COR-L47 (cell line): ENCODE measurements around the gene FRMPD1.
"Not testable (repeated sequence)": the region's sequence is repeated elsewhere in the genome, so short reads cannot be mapped to it uniquely, and the experiment has no call there.

Experiments
- DNase-seq: peaks from one replicate; lab custom pipeline; 2025; lab: John Stamatoyannopoulos, UW

Gene FRMPD1, protein sequence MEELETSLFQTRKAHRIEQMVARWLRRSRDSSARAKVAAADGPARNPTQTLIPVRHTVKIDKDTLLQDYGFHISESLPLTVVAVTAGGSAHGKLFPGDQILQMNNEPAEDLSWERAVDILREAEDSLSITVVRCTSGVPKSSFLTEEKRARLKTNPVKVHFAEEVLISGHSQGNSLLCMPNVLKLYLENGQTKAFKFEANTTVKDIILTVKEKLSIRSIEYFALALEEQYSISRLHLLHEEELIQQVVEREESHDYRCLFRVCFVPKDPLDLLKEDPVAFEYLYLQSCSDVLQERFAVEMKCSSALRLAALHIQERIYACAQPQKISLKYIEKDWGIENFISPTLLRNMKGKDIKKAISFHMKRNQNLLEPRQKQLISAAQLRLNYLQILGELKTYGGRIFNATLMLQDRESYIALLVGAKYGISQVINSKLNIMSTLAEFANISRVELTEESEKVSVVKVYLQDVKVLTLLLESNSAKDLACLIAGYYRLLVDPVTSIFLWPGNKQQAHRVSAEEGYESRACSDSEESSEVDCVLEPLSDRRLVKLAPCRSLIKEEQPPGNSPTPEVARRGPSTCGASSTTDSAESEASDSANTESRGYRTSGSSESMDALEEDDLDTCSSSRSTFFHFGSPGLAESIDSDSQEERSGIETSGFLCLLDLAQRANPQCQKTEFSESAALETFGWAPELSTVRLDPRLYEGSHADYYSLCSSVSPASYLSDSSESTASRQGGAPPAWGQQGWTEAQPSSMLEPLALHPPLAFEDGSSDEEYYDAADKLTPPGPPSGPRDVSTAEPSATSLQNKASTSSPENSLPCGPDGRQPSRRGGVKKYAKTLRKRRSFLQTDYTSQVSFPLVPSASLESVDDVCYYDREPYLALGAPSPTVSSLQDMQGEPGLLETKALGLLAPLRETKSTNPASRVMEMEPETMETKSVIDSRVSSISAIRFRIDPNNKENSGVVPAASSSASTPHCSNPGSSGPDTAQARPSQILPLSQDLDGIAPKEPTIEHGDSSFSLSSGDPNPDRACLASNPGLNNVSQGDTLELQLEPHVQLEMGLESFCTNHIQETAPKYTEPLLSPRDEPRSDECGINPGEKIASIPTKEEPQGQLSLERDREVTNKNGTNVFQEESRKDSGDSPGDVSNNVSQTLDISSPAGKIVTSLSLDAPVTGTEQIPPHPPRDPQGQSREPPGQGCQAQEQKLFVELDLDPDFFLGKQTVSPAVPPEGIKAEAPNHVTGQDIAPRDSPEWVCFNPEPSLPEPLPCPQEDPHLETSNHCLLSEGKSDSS (N-terminal part only)

DNA sequence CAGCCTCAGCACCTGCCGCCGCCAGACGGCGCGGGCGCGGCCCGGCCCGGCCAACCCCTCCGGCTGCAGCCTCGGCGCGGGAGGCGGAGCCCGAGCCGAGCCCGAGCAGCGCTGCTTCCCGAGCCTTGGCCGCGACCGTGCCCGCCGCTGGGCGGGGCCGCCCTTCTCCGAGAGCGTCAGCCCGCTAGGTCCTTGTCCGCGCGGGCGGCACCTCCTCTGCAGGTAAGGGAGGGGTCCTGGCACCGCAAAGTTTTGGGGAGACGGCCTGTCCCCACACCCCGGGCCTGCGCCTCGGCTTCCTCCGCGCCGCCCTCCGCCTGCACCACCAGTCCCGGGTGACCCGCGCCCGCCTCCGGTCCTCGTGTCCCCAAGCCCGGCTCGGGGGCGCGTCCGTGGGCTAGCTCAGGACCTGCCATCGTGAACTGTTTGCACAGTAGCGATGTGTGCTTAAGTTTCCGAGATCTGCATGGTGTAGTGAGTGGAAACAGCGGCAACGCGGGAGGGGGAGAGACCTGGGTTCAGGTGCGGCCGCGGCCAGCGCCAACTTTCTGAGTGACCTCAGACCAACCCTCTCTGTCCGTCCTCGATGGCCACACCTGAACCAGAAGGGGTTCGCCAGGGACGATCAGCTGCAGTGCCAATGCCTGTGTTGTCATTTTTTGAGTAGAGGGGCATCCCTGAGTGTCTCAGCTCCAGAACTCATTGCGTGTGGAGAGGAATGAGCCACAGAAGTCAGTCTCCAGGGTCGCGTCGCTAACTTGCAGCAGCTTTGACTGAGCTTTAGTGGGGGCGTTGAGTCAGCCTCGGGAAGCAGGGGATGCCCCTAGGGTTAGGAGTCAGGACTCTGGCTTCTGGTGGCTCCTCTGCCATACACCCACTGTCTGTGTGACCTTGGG is at the start of gene FRMPD1:
TSS of gene FRMPD1 (plus strand) at position 82 of the 896 bp plus-strand sequence. CDS start 41,688 bp downstream, outside the sequence.
- peak; percentile 70 for DNase-seq

DNA sequence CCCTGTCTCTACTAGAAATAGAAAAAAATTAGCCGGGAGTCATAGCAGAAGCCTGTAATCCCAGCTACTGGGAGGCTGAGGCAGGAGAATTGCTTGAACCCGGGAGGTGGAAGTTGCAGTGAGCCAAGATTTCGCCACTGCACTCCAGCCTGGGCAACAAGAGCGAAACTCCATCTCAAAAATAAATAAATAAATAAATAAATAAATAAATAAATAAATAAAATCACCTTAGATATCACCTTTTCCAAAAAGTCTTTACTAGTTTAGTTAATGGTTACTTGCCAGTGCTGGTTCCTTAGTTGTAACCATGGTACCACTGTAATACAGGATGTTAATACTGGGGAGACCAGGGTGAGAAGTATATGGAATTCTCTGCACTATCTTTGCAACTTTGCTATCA is 48.7 kb upstream of the FRMPD1 start:
- DNase-seq = not testable (repeated sequence)

DNA sequence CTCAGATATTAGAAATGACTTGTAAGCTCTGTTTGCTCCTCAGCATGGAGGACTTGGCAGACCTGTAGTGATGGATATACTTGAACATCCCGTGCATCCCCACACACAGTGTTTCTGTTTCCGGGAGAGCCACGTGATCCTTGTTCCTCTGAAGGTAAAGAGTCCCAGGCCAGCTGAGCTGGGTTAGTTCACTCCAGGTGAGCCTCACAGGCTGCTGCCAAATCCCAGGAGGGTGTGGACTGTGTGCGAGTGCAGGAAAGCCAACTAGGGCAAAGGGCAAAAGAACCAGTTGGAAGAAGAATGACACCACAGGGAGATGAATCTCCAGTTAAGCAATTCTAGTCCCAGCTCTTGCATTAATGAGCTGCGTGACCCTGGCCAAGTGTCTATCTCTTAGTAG is 47.9 kb upstream of the FRMPD1 start:
- no peak for DNase-seq

GRCh38 chr9:37604296-37604695 is 46.5 kb upstream of the FRMPD1 start:
- DNase-seq = no peak

DNA sequence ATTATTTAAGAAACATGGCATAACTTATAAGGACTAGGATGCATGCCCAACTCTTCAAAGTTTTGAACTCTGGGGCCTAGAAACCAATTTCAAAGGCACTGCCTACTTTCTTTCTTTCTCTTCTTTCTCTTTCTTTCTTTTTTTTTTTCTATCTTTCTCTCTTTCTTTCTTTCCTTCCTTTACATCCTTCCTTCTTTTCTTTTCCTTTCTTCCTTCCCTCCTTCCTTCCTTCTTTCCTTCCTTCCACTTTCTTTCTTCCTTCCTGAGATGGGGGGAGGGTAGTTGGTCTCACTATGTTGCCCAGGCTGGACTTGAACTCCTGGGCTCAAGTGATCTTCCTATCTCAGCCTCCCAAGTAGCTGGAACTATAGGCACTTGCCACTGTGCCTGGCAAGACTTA is 42.5 kb upstream of the FRMPD1 start:
- DNase-seq = no peak

- DNase-seq = no peak
These were observed 40.9 kb upstream of the FRMPD1 start for GRCh38 chr9:37609735-37610397.

- DNase-seq = no peak
These were observed 39.7 kb upstream of the FRMPD1 start for GRCh38 chr9:37611014-37611413.

DNA sequence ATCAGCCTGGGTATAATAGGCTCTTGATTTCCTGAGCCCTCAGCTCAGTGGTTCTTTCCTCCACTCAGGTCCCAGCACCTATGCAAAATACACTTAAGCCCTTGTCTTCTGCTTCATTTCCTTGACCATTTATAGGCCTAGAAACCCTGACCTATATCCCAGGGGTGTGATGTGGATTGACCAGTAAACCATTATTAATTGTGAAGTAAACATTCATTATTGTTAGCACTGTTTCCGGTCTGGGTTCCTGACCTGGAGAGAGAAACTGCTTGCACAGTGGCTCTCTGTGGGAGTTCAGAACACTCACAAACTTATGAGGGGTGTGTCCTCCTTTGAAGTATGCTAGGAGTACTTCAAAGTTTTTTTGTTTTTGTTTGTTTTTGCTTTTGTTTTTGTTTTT is 38.8 kb upstream of the FRMPD1 start:
- DNase-seq = no peak

DNA sequence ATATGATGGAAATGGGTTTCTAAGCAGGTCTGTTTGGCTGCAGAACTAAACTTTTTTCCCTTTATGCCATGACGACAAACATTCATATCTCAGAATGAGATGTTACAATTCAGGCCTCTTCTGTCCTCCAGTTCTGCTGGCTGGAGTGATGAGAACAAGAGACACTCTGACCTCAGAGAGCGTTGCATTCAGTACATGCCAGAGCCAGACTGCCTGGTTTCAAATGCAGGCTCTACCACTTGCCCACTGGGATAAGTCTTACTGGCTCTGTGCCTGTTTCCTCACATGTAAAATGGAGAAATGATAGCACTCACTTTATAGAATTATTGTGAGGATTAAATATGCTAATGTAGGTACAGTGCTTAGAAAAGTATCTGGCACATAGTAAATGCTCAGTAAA is 33.6 kb upstream of the FRMPD1 start:
- DNase-seq = no peak

DNA sequence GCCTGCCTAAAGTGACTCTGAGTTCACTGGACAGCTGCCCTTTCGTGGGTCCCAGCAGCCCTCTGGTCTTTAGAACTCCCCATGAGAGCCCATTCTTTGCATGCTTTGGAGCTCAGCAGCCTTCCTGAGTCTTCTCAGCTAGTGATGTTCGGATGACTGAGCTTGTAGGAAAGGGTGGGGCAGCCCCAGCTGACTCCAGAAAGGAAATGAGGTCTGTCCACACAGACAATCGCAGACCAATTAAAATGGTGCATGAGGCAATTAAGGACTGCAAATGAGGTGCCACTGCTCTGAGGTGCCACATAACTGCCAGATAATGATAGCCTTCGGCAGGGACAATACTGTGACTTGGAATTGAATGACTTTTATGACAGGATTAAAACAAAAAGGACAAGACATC is 32.9 kb upstream of the FRMPD1 start:
- DNase-seq = peak; percentile 90

GRCh38 chr9:37618817-37619216 is 31.9 kb upstream of the FRMPD1 start:
- DNase-seq = no peak

DNA sequence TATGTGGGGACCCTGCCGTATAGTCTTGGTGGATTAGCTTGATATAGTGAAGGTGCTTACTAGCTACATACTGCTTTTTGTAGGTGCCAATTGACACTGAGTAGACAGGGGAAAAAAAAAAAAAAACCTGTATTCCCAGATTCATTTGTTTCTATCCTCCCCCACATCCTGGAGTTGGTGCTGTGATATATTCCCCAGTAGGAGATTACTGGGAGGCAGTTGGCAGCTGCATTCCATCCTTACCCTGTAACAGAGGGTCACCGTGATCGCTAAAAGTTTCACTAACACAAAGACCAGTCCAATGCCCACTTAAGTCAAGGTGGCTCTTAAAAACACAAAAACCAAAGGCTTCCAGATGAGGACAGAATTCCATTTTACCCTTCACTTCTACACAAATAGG is 30.9 kb upstream of the FRMPD1 start:
- DNase-seq = no peak

GRCh38 chr9:37620396-37620795 is 30.4 kb upstream of the FRMPD1 start:
- no peak for DNase-seq

GRCh38 chr9:37621273-37622121 is 29.3 kb upstream of the FRMPD1 start:
- no peak for DNase-seq

DNA sequence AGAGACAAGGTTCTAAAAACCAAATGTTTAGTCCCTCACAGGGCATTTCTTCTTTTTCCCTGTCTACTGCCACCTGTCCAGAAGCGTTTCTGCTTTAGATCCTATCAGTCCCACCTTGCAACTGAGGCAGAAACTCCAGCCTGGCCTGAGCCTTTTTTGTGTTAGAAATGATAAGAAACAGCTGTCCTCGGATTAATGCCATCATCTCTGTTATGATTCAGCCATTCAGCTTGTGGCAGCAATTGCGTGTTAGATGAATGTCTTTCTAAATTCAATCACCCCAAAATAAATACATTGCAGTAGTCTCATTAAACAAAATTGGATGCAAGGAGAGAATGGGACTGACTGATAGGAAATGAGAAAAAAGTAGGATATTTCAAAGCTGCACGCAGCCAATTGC is 28.3 kb upstream of the FRMPD1 start:
- no peak for DNase-seq

DNA sequence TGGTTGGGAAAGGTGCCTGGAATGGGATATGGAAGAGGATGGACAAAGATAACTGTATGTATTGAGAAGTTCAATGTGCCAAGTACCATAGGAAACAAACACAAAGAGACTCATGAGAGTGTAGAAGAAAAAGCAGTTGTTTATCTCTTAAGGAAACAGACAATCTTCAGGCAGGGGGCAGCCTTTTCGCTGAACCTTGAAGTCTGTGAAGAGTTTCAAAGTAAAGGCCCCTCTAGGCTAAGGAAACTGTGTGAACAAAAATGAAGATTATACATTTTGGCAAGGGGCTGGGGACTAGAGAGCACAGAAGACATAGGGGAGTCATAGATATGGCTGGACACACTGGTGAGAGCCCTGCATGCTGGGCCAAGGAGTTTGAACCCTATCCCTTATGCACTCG is 27.5 kb upstream of the FRMPD1 start:
- no peak for DNase-seq

- DNase-seq = no peak
These were observed 26.7 kb upstream of the FRMPD1 start for GRCh38 chr9:37624073-37624472.

- no peak for DNase-seq
These were observed 25.6 kb upstream of the FRMPD1 start for GRCh38 chr9:37625036-37625757.

GRCh38 chr9:37625758-37626147 is 25.0 kb upstream of the FRMPD1 start:
- no peak for DNase-seq
